ENCODE measurements around the gene NOTO.
"Not testable (repeated sequence)": the region's sequence is repeated elsewhere in the genome, so short reads cannot be mapped to it uniquely, and the experiment has no call there.

Gene NOTO

GRCh38 chr2:73163483-73164367 lies 38.6 kb upstream of the NOTO start:
- Histone ChIP-seq H3K27me3 (replicated peaks; ENCODE audit: insufficient read depth, low read length) (no peaks in the 10 kb centered on the region), H3F3A (ENCODE audit: insufficient read depth, low read length) (no peaks in the 10 kb centered on the region), H3K4me3 (ENCODE audit: low read length) (no peak overlapping the region), H3K9me3 (replicated peaks; ENCODE audit: insufficient read depth, low read length) (no peaks in the 10 kb centered on the region), H3K36me3 (replicated peaks; ENCODE audit: insufficient read depth, low read length) (no peaks in the 10 kb centered on the region), H3K9me2 (replicated peaks; ENCODE audit: insufficient read depth, low read length) (no peaks in the 10 kb centered on the region), H3K79me2 (ENCODE audit: low read length) (no peaks in the 10 kb centered on the region), H3K9ac (ENCODE audit: low read length) (no peak overlapping the region), H3K4me1 (ENCODE audit: low read length) (no peaks in the 10 kb centered on the region), H3K27ac (ENCODE audit: low read length) (no peak overlapping the region), H3K4me2 (ENCODE audit: low read depth, low read length) (no peak overlapping the region), H2AFZ (ENCODE audit: low read length) (no peak overlapping the region), H4K20me1 (ENCODE audit: insufficient read depth, low read length) (no peaks in the 10 kb centered on the region)
- TF ChIP-seq EZH2 (optimal IDR thresholded peaks at IDR 0.05; ENCODE audit: low read depth, low read length) (no peak), CTCF (IDR thresholded peaks at IDR 0.05; ENCODE audit: low read length) (peak; percentile 82)
- DNase-seq: peak; percentile 48

DNA sequence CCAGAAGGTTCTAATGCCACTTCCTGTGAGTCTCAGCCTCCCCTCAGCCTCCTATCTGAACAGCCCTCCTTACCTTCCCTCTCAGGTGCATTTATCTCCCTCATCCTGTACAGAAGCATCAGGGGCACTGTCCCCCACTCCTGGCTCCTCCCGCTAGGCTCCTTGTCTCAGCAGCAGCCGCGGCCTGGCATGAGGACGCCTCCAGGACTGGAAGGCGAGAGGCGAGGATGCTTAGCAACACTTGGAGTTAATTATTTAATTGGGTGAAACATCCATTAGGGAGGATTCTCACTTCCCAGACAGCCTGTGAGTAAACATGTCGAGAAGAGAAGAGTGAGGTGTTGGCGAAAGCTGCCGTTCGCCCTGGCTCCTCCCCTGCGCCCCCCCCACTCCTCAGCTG lies 36.4 kb upstream of the NOTO start:
- not testable (repeated sequence) for H3F3A ChIP-seq (ENCODE audit: insufficient read depth, low read length); H3K9me2 ChIP-seq (replicated peaks; ENCODE audit: insufficient read depth, low read length); H4K20me1 ChIP-seq (ENCODE audit: insufficient read depth, low read length); H3K9me3 ChIP-seq (replicated peaks; ENCODE audit: insufficient read depth, low read length); DNase-seq; H3K4me2 ChIP-seq (ENCODE audit: low read depth, low read length); H3K27me3 ChIP-seq (replicated peaks; ENCODE audit: insufficient read depth, low read length); H3K4me1 ChIP-seq (ENCODE audit: low read length); H2AFZ ChIP-seq (ENCODE audit: low read length); H3K27ac ChIP-seq (ENCODE audit: low read length); H3K4me3 ChIP-seq (ENCODE audit: low read length); H3K36me3 ChIP-seq (replicated peaks; ENCODE audit: insufficient read depth, low read length); H3K79me2 ChIP-seq (ENCODE audit: low read length); H3K9ac ChIP-seq (ENCODE audit: low read length)

- not testable (repeated sequence) for H3K4me1 ChIP-seq (ENCODE audit: low read length); H3K36me3 ChIP-seq (replicated peaks; ENCODE audit: insufficient read depth, low read length); H3K27ac ChIP-seq (ENCODE audit: low read length); H3K9ac ChIP-seq (ENCODE audit: low read length); H3K9me3 ChIP-seq (replicated peaks; ENCODE audit: insufficient read depth, low read length); H2AFZ ChIP-seq (ENCODE audit: low read length); H4K20me1 ChIP-seq (ENCODE audit: insufficient read depth, low read length); H3K4me2 ChIP-seq (ENCODE audit: low read depth, low read length); H3K27me3 ChIP-seq (replicated peaks; ENCODE audit: insufficient read depth, low read length); H3K9me2 ChIP-seq (replicated peaks; ENCODE audit: insufficient read depth, low read length); DNase-seq; H3K4me3 ChIP-seq (ENCODE audit: low read length); H3F3A ChIP-seq (ENCODE audit: insufficient read depth, low read length); H3K79me2 ChIP-seq (ENCODE audit: low read length)
Observed at GRCh38 chr2:73166813-73167212, 35.6 kb upstream of the NOTO start.

- H3K4me1 ChIP-seq (ENCODE audit: low read length); H3K27ac ChIP-seq (ENCODE audit: low read length); H3K9me3 ChIP-seq (replicated peaks; ENCODE audit: insufficient read depth, low read length); H3K4me3 ChIP-seq (ENCODE audit: low read length); H3K79me2 ChIP-seq (ENCODE audit: low read length); H3K36me3 ChIP-seq (replicated peaks; ENCODE audit: insufficient read depth, low read length); H3K9ac ChIP-seq (ENCODE audit: low read length); H3K27me3 ChIP-seq (replicated peaks; ENCODE audit: insufficient read depth, low read length); H3F3A ChIP-seq (ENCODE audit: insufficient read depth, low read length); H3K9me2 ChIP-seq (replicated peaks; ENCODE audit: insufficient read depth, low read length); H2AFZ ChIP-seq (ENCODE audit: low read length); DNase-seq; H4K20me1 ChIP-seq (ENCODE audit: insufficient read depth, low read length); H3K4me2 ChIP-seq (ENCODE audit: low read depth, low read length): not testable (repeated sequence)
Observed at GRCh38 chr2:73168348-73168747, 34.0 kb upstream of the NOTO start.

DNA sequence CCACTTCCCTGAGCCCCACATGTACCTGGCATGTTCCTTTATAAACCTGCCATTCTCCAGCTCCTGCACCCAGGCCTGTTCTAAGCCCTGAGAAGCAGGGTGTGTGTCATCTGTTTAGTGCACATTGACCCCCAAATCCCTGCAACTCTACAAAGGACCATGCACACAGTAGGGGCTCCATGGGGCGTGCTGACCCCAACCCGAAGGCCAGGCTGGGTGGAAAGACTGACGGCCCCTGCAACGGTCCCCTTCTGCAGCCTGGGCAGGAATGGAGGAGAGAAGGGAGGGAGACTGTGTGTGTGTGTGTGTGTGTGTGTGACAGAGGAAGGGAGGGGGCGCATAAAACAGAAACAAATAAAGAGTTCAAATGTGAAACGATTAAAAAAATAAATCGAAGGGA lies 32.0 kb upstream of the NOTO start:
- not testable (repeated sequence) for H3K9me2 ChIP-seq (replicated peaks; ENCODE audit: insufficient read depth, low read length); H4K20me1 ChIP-seq (ENCODE audit: insufficient read depth, low read length); H3K79me2 ChIP-seq (ENCODE audit: low read length); H3K4me3 ChIP-seq (ENCODE audit: low read length); H3K4me1 ChIP-seq (ENCODE audit: low read length); H3K9ac ChIP-seq (ENCODE audit: low read length); H3K36me3 ChIP-seq (replicated peaks; ENCODE audit: insufficient read depth, low read length); H3K4me2 ChIP-seq (ENCODE audit: low read depth, low read length); H3K27ac ChIP-seq (ENCODE audit: low read length); H3K27me3 ChIP-seq (replicated peaks; ENCODE audit: insufficient read depth, low read length); H3F3A ChIP-seq (ENCODE audit: insufficient read depth, low read length); DNase-seq; H2AFZ ChIP-seq (ENCODE audit: low read length); H3K9me3 ChIP-seq (replicated peaks; ENCODE audit: insufficient read depth, low read length)

Measured in MM.1S (cell line).